ENCODE results near the gene IDUA.
"Not testable (repeated sequence)": the region's sequence is repeated elsewhere in the genome, so short reads cannot be mapped to it uniquely, and the experiment has no call there.

The IDUA gene

GRCh38 chr4:968621-969394 lies 18.0 kb upstream of the IDUA start:
- Histone ChIP-seq H3K9me3 (ENCODE audit: control insufficient read depth, insufficient read depth, low read length) (no peaks in the 10 kb centered on the region), H3K4me1 (ENCODE audit: insufficient read depth, low read length) (no peaks in the 10 kb centered on the region; the same call in 1 of the 2 replicates), H3K9ac (ENCODE audit: low read depth, low read length) (no peak overlapping the region), H3K36me3 (ENCODE audit: insufficient read depth, low read length) (no peaks in the 10 kb centered on the region)

- no peaks in the 10 kb centered on the region; the same call in 1 of the 2 replicates for H3K4me1 ChIP-seq (ENCODE audit: insufficient read depth, low read length)
- H3K36me3 ChIP-seq (ENCODE audit: insufficient read depth, low read length): no peaks in the 10 kb centered on the region
- H3K9ac ChIP-seq (ENCODE audit: low read depth, low read length): no peak overlapping the region
- no peaks in the 10 kb centered on the region; the same call in 1 of the 2 replicates for H3K9me3 ChIP-seq (ENCODE audit: control insufficient read depth, insufficient read depth, low read length)
Observed at GRCh38 chr4:970046-970745, 16.6 kb upstream of the IDUA start.

GRCh38 chr4:970854-971520 lies 15.9 kb upstream of the IDUA start:
- Histone ChIP-seq H3K4me1 (ENCODE audit: insufficient read depth, low read length) (no peaks in the 10 kb centered on the region; the same call in 1 of the 2 replicates), H3K9ac (ENCODE audit: low read depth, low read length) (no peak overlapping the region), H3K36me3 (ENCODE audit: insufficient read depth, low read length) (no peaks in the 10 kb centered on the region), H3K9me3 (ENCODE audit: control insufficient read depth, insufficient read depth, low read length) (no peaks in the 10 kb centered on the region; the same call in 1 of the 2 replicates)

GRCh38 chr4:971666-972500 lies 15.0 kb upstream of the IDUA start:
- Histone ChIP-seq H3K9ac (ENCODE audit: low read depth, low read length) (no peak overlapping the region; the same call in 1 of the 2 replicates), H3K9me3 (ENCODE audit: control insufficient read depth, insufficient read depth, low read length) (no peaks in the 10 kb centered on the region; the same call in 1 of the 2 replicates), H3K36me3 (ENCODE audit: insufficient read depth, low read length) (no peaks in the 10 kb centered on the region), H3K4me1 (ENCODE audit: insufficient read depth, low read length) (no peaks in the 10 kb centered on the region; the same call in 1 of the 2 replicates)

- no peaks in the 10 kb centered on the region for H3K36me3 ChIP-seq (ENCODE audit: insufficient read depth, low read length)
- H3K9me3 ChIP-seq (ENCODE audit: control insufficient read depth, insufficient read depth, low read length): no peaks in the 10 kb centered on the region; the same call in 1 of the 2 replicates
- H3K9ac ChIP-seq (ENCODE audit: low read depth, low read length): peak overlapping the region; percentile 48
- no peaks in the 10 kb centered on the region; the same call in 1 of the 2 replicates for H3K4me1 ChIP-seq (ENCODE audit: insufficient read depth, low read length)
Observed at GRCh38 chr4:972651-973424, 14.0 kb upstream of the IDUA start.

GRCh38 chr4:973431-974397 lies 13.1 kb upstream of the IDUA start, which contains the start of gene DGKQ:
DGKQ (minus strand) TSS chr4:973569; CDS start chr4:973482, 87 bp downstream.
- peak within 1 kb of the TSS; percentile 63 for H3K9ac ChIP-seq (ENCODE audit: low read depth, low read length)
- no peaks in the 10 kb centered on the region for H3K36me3 ChIP-seq (ENCODE audit: insufficient read depth, low read length)
- H3K9me3 ChIP-seq (ENCODE audit: control insufficient read depth, insufficient read depth, low read length): no peaks in the 10 kb centered on the region; the same call in 1 of the 2 replicates
- no peaks in the 10 kb centered on the region; the same call in 1 of the 2 replicates for H3K4me1 ChIP-seq (ENCODE audit: insufficient read depth, low read length)

- no peak overlapping the region for H3K9ac ChIP-seq (ENCODE audit: low read depth, low read length)
- H3K9me3 ChIP-seq (ENCODE audit: control insufficient read depth, insufficient read depth, low read length): no peaks in the 10 kb centered on the region; the same call in 1 of the 2 replicates
- no peaks in the 10 kb centered on the region for H3K36me3 ChIP-seq (ENCODE audit: insufficient read depth, low read length)
- H3K4me1 ChIP-seq (ENCODE audit: insufficient read depth, low read length): peaks cover 7% of the 10 kb centered on the region; the same call in 1 of the 2 replicates
Observed at GRCh38 chr4:974668-975067, 12.2 kb upstream of the IDUA start.

- H3K4me1 ChIP-seq (ENCODE audit: insufficient read depth, low read length); H3K9me3 ChIP-seq (ENCODE audit: control insufficient read depth, insufficient read depth, low read length); H3K9ac ChIP-seq (ENCODE audit: low read depth, low read length); H3K36me3 ChIP-seq (ENCODE audit: insufficient read depth, low read length): not testable (repeated sequence)
Observed at GRCh38 chr4:976016-976415, 10.8 kb upstream of the IDUA start.

GRCh38 chr4:978957-979701 lies 7.7 kb upstream of the IDUA start:
- no peaks in the 10 kb centered on the region; the same call in 1 of the 2 replicates for H3K9me3 ChIP-seq (ENCODE audit: control insufficient read depth, insufficient read depth, low read length)
- H3K4me1 ChIP-seq (ENCODE audit: insufficient read depth, low read length): peaks cover 7% of the 10 kb centered on the region; the same call in 1 of the 2 replicates
- no peaks in the 10 kb centered on the region for H3K36me3 ChIP-seq (ENCODE audit: insufficient read depth, low read length)
- no peak overlapping the region for H3K9ac ChIP-seq (ENCODE audit: low read depth, low read length)

GRCh38 chr4:982291-982690 lies 4.6 kb upstream of the IDUA start:
- Histone ChIP-seq H3K36me3 (ENCODE audit: insufficient read depth, low read length) (no peaks in the 10 kb centered on the region), H3K9ac (ENCODE audit: low read depth, low read length) (no peak overlapping the region), H3K9me3 (ENCODE audit: control insufficient read depth, insufficient read depth, low read length) (no peaks in the 10 kb centered on the region), H3K4me1 (ENCODE audit: insufficient read depth, low read length) (peaks cover 19% of the 10 kb centered on the region)

- H3K9me3 ChIP-seq (ENCODE audit: control insufficient read depth, insufficient read depth, low read length): no peaks in the 10 kb centered on the region
- no peaks in the 10 kb centered on the region for H3K36me3 ChIP-seq (ENCODE audit: insufficient read depth, low read length)
- peaks cover 19% of the 10 kb centered on the region for H3K4me1 ChIP-seq (ENCODE audit: insufficient read depth, low read length)
- H3K9ac ChIP-seq (ENCODE audit: low read depth, low read length): no peak overlapping the region
Observed at GRCh38 chr4:982814-983213, 4.0 kb upstream of the IDUA start.
